ENCODE measurements around the gene RGS6. TPM values are rescaled to one million over a fixed set of nuclear protein-coding genes. Genes with fewer than 3 reads are reported as not detected.

RGS6 gene
- total RNA-seq, 4 donors from 2014 or later, result 0.84 to 3.0 (median 1.7) TPM; not detected in 1

GRCh38 chr14:72614365-72614764, 682.1 kb downstream of the RGS6 start:
- peak; percentile 0 to 37 for DNase-seq (ENCODE audit: low spot score in 2 of 2)

GRCh38 chr14:72614891-72615415, 682.7 kb downstream of the RGS6 start:
- peak; percentile 1 to 53 for DNase-seq (ENCODE audit: low spot score in 2 of 2)
- intact Hi-C loops (cut with DNase I; ENCODE audit: low total_unique reads), result no loop called here
- WGBS, 2 donors, result 73 to 74% methylated on average over 11 of the region's 11 CpGs
- no peak overlapping the region for H3K4me3 ChIP-seq (ENCODE audit: low read depth, poor library complexity, severe bottlenecking)
- TF ChIP-seq, protein P1, sequence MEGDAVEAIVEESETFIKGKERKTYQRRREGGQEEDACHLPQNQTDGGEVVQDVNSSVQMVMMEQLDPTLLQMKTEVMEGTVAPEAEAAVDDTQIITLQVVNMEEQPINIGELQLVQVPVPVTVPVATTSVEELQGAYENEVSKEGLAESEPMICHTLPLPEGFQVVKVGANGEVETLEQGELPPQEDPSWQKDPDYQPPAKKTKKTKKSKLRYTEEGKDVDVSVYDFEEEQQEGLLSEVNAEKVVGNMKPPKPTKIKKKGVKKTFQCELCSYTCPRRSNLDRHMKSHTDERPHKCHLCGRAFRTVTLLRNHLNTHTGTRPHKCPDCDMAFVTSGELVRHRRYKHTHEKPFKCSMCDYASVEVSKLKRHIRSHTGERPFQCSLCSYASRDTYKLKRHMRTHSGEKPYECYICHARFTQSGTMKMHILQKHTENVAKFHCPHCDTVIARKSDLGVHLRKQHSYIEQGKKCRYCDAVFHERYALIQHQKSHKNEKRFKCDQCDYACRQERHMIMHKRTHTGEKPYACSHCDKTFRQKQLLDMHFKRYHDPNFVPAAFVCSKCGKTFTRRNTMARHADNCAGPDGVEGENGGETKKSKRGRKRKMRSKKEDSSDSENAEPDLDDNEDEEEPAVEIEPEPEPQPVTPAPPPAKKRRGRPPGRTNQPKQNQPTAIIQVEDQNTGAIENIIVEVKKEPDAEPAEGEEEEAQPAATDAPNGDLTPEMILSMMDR (IDR thresholded peaks at IDR 0.05), result no peak
- no peak for TF ChIP-seq POLR2A (IDR thresholded peaks at IDR 0.05)

More at GRCh38 chr14:72614365-72614764, 682.1 kb downstream of the RGS6 start:
- H3K4me3 ChIP-seq (ENCODE audit: low read depth, poor library complexity, severe bottlenecking), result no peak overlapping the region
- TF ChIP-seq, protein P1 (IDR thresholded peaks at IDR 0.05), result no peak
- no peak for TF ChIP-seq POLR2A (IDR thresholded peaks at IDR 0.05)
- WGBS, 2 donors, result 70 to 73% methylated on average over 3 of the region's 3 CpGs
- intact Hi-C loops (cut with DNase I; ENCODE audit: low total_unique reads), result no loop called here

GRCh38 chr14:72615451-72616121, 683.4 kb downstream of the RGS6 start:
- TF ChIP-seq, protein P1 (IDR thresholded peaks at IDR 0.05), result no peak
- no peak for TF ChIP-seq POLR2A (IDR thresholded peaks at IDR 0.05)
- H3K4me3 ChIP-seq (ENCODE audit: low read depth, poor library complexity, severe bottlenecking), result no peak overlapping the region
- intact Hi-C loops (cut with DNase I; ENCODE audit: low total_unique reads), result no loop called here
- 48 to 53% methylated on average over 9 of the region's 9 CpGs for WGBS, 2 donors
- peak; percentile 1 to 73 for DNase-seq (ENCODE audit: low spot score in 2 of 2)

Small RNAs within 50 kb of the gene (microRNA-seq; reads per million reads assigned to microRNA genes)
- gene MIR7843 (ENCODE audit: borderline number of aligned reads in 1 of 2, borderline replicate concordance in 2 of 2), result 0 reads per million in 2 donors
